G401 (cell line): ENCODE measurements around the gene NCOR2. TPM values are rescaled to one million over a fixed set of nuclear protein-coding genes. Genes with fewer than 3 reads are reported as not detected.

Experiments
- DNase-seq: peaks from one replicate; pipeline ENCODE4 v3.0.0-alpha.2; 2015; ENCODE audit warnings: low spot score
- in situ Hi-C: cut with HindIII; loops from 2 replicates; pipeline ENCODE4 v1.10.0; 2016; ENCODE audit warnings: low sequenced_read_pairs, mixed read lengths
- total RNA-seq: library from RNA; depleted of rRNA; stranded (reverse); fragments of >200 nt; shearing (Covaris generic); gene quantifications from 2 replicates; pipeline ENCODE4 v1.2.3, GENCODE V29; 2014

Gene NCOR2
- total RNA-seq, 1 experiment from 2014 or later: 19.0 TPM

DNA sequence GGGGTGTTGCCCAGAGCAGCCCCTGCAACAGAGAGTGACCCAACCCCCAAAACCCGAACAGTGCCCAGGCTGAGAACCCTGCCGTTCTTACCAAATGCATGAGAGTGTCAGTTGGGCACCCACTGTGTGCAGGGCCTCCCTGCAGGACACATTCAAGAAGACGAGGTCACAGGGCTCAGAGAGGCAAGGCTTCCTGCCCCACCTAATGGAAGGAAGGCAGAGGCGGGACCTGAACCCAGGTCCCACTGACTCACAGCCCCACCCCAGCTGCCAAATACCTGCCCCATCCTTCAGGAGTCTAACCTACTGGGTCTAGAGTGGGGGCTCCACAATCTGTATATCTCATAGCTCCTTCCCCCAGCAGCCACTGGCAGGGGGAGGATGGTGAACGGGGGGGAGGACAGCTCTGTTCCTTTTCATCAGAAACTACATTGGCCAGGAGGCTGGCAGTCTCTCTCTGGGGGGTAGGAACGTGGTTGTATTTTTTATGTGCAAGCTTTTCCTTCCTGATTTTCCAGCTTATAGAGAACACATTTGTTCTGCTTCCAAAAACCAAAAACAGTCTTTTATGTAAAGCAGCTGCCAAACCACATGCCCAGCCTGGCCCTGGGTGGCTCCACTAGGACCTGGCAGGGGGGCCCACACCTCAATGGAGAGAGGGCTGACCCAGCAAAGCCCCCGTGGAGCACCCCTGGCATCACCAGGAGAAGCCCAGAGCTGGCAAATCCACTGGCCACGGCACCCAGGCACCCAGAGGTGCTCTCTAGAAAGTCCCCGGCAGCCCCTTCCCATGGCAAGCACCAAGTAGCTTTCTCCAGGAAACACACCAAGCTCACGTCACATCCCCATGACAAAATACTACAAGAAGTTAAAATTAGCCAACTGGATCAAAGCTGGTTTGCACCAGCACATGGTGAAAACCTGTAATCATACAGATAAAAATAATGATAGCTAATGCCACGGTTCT, 17.0 kb downstream of the NCOR2 start:
- in situ Hi-C loops: no loop called here

DNA sequence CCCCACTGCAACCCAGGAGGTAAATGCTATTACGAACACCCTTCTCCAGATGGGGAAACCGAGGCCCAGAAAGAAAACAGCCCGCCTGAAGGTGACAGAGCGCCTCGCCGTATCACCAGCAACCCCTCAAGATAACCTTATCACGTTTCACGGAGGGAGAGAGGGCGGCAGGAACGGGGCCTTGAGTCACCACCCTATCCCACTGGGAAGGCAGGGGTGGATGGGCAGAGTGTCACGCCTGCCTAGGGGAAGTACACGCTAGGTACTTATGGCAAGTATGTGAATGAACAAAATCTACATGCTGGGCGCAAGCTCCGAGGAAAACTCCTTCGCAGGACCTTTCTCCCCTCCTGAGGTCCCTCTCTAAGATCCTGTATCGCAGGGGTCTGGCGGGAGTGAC, 17.8 kb downstream of the NCOR2 start:
- in situ Hi-C loops: no loop called here
- no peak for DNase-seq

More for the DNA sequence above, 17.0 kb downstream of the NCOR2 start:
- DNase-seq: peak; percentile 30

DNA sequence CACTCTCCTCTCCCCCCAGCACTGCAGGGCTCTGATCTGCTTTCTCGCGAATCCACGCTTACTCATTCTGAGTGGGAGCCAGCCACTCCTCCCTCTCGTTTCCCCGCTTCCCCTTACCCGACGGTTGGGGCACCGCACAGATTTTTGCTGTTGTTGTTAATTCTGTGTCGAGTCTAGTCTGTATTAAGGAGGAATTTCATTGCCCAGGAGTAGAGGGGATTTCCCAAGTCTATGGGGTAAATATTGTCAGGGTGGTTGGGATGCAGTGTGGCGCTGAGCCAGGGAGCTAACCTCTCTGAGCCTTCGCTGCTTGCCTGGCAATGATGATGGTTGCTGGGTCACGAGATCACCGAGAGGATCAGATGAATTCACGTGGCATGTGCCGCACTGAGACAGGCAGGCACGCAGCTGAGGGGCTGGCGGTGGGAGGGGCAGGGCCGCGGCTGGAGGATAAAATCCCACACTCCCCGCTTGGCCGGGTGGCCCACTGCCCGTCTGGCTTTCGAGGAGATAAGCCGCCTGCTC, 18.5 kb downstream of the NCOR2 start:
- in situ Hi-C loops: no loop called here
- peak; percentile 48 for DNase-seq

DNA sequence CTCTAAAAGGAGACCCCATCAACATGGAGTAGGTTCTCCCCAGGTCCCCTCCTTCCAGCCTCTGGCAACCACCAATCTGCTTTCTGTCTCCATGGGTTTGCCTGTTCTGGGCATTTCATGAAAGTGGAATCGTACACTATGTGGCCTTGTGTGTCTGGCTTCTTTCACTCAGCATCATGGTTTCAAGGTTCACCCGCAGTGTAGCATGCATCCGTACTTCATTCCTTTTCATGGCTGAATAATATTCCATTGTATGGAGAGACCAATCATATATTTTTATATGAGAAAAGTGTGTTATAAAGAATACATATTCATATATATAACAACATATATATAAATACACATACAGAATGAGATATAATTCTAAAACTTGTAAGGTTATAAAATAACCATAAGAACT, 19.8 kb downstream of the NCOR2 start:
- in situ Hi-C loops: no loop called here
- no peak for DNase-seq

DNA sequence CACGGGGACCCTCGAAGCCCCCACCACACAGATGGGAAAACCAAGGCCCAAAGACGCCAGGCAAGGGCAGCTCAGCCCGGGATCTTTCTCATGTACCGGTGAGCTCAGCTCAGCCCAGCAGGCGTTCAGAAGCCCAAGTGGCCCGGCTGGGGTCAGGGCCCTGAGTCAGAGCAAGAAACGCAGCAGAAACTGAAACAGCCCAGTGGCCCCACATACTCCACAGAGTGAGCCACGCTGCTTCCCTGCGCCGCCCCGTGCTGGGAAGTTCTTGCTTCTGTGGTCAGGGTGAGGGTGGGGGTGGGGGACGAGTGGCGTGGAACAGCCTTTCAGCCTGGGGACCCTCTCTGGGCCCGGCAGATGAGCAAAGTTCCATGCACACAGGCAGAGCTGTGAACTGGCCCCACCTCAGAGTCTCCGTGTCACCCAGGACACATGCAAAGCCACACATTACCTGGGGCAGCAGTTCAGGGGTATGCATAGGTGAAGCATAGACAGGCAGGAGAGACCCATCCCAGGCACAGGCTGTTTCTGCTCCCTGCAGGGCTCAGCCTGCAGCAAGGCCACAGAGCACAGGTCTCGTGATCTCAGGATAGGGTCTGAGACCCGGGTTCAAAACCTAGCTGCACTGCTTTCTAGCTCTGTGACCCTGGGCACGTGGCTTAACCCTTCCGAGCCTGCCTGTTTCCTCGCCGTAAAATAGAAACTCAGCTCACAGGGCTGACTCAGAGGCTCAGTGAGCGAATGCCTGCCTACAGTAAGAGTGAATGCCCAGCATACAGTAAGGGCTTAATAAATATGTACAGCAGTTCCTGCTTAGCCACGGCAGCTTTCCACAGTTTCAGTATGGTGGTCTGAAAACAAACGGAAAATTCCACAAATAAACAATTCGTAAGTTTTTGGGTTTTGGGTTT, 21.6 kb downstream of the NCOR2 start:
- no peak for DNase-seq
- in situ Hi-C loops: no loop called here

DNA sequence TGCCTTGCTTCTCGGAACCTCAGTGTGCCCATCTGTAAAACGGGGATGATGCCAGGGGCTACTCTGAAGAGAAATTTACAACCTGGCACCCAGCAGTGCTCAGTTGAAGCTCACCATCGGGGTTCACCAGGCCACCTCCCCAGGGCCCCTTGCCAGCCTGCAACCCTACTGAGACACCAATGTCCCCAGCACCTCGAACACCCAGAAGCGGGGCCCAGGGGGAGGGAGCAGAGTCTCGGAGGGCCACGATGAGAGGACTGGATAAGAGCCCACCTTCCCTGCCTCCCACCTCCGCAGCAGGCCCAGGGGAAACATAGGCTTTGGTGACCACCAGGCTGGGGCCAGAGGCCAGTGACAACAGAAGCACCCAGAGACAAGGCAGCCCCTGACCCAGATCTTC, 22.4 kb downstream of the NCOR2 start:
- DNase-seq: no peak
- in situ Hi-C loops: no loop called here

DNA sequence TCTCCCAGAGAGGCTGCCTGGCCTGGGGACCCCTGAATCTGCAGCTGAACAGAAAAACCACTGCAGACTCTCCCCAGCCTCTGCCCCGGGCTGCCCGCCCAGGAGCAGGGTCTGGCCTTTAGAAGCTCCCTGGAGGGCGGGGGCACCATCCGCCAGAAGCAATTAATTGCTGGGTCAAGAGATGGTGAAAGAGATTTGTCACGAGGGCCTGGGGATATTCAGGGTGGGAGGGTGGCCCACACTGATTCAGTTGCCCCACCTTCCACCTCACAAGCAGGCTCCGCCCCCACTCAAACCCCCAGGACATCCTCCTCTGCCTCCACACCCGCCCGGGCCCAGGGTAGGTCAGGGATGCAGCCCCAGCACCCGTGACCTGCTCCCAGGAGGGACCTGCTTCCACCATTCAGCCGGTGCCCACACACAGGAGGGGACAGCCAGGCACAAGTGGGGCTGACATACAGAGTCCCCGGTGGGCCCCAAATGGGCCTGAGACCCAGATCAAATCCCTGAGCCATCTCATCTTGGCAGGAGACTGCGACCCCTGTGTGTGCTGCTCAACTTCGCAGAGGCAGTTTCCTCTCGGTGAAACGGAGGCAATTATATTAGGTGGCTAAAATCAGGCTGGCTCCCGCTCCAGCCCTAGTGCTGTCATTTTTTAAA, 23.0 kb downstream of the NCOR2 start:
- DNase-seq: no peak
- in situ Hi-C loops: no loop called here

DNA sequence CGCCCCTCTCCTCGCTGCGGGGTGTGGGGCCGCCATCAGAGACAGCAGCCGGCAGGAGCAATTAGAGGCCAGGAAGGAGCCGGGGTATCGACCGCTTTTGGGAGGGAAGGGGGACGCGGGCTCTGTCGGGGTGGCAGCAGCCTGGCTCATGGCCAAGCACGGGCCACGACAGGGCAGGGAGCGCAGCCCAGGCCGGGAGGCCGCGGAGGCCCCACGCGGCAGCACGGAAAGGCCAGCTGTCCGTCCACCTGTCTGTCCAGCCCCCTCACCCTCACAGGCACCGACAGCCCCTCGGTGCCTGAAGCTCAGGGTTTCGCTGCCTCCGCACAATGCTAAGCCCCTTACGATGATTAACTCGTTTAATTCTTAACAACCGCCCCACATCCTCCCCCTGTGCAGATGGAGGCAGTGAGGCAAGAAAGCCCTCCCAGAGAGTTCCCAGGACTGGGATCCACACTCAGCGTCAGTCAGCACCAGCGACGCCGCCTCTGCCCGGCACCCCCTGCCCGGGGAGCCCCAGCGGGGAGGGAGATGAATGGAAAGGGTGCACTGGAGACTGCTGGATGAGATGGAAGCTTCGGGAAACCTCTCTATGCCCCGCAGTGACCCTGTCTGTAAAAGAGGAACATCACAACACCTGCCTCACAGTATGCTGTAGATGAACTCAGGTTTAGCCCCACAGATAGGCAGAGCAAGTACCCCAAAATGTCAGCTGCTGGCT, 23.7 kb downstream of the NCOR2 start:
- DNase-seq: peak; percentile 36
- in situ Hi-C loops: no loop called here

DNA sequence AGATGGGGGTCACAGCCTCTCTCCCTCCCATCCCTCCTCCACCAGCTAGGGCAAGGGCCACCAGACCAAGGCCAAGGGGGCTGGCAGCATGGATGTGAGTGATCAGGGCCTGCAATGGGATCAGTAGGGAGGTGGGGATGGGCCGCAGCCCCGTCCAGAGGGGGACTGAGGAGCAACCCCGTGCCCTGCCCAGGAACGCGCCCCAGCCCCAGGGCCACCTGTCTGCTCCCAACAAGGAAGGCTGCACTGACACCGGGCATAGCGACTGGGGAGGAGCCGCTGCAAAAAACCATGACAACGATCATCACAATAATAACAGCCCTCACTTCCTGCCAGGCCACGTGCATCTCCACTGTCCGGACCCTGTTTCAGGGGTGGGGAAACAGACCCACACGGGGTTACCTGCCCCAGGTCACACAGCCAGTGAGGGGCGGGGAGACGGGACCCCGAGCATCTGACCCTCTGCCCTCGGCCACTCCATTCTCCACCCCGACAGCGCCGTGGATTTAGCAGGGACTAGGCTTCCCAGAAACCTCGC, 24.3 kb downstream of the NCOR2 start:
- DNase-seq: peak; percentile 61
- in situ Hi-C loops: no loop called here

DNA sequence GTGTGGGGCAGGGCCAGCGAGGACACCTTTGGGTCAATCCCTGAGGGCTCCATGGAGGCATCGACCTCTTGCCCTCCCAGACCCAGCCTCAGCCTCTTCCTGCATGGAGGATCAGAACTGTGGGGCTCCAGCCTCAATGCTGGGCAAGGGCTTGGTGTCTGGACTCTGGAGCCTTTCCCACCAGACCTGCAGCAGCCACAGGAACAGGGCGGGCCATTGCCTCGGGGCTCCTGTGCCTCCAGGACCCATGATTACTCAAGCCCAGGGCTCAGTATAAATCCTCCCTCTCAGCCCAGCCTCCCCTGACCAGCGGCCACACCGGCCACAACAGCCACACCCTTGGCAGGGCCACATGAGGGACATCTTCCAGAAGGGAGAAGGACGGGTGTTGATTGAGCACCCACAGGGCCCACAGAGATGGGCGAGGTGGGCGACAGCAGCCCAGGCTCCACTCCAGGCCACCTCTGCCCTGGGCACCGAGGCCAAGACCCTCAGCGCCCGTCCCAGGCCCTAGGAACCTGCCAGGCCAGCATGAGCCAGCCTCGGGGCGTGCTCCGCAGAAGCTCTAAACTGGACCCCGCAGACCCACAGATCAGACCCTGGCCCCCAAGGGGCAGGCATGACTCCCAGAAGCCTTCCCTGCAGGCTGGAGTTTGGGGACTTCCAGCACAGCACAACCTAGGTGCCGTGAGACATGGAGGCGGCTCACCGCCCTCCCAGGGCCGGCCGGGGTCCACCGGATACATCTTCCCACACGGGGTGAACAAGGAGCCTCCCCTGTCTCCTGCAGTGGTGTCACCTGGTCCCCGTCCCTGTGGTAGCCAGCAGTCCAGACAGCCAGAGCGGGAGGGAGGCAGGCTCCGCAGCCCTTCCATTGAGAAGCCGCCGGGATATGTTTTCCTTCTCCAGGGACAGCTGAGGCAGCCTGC, 25.1 kb downstream of the NCOR2 start:
- peak; percentile 54 for DNase-seq
- in situ Hi-C loops: no loop called here

DNA sequence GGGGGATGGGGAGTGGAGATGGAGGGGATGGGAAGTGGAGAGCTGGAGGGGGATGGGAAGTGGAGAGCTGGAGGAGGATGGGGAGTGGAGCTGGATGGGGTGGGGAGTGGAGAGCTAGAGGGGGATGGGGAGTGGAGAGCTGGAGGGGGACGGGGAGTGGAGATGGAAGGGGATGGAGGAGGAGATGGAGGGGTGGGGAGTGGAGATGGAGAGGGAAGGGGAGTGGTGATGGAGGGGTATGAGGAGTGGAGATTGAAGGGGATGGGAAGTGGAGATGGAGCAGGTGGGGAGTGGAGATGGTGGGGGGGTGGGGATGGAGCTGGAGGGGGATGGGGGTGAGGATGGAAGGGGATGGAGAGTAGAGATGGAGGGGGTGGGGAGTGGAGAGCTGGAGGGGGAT, 26.1 kb downstream of the NCOR2 start:
- DNase-seq: no peak
- in situ Hi-C loops: no loop called here

DNA sequence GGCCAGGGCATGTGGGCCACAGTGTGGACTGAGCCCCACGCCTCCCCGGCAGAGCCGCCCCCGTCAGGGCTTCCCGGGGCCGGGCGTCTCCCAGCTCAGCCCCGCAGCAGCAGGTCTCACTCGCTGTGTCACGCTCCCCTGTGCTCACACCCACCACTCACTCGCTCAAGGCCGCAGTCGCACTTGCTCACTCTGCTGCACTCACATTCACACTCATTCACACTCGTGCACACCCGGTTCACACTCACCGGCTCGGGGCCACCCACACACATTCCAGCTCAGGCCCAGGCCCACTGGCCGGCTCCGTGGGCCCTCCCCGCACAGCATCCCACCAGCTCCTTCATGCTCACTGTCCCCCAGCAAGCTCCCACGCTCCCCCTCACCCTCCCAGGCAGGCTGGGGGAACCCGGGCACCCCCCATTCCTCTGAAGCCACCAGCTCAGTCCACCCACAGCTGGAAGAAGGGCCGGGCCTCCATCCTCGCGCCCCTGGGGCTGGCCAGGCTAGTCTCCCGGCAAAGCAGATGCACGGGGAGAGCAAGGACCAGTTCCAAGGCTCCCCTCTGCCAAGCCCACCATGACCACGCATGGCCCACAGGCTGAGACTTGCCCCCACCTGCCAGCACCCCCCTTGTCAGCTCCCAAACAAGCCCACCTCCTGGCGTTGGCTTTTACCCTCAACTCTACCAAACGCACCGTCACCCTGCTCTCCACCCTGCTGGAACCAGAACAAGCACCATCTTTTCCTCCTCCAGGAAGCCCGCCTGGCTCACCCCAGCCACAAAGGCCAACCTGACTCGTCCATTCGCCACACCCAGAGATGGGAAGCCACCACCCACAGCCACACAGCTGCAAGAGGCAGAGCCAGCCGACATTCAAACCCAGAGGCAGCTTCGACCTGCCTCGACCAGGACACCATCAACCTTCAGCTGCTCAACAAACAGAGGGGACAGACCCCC, 28.0 kb downstream of the NCOR2 start:
- DNase-seq: no peak
- in situ Hi-C loops: no loop called here

DNA sequence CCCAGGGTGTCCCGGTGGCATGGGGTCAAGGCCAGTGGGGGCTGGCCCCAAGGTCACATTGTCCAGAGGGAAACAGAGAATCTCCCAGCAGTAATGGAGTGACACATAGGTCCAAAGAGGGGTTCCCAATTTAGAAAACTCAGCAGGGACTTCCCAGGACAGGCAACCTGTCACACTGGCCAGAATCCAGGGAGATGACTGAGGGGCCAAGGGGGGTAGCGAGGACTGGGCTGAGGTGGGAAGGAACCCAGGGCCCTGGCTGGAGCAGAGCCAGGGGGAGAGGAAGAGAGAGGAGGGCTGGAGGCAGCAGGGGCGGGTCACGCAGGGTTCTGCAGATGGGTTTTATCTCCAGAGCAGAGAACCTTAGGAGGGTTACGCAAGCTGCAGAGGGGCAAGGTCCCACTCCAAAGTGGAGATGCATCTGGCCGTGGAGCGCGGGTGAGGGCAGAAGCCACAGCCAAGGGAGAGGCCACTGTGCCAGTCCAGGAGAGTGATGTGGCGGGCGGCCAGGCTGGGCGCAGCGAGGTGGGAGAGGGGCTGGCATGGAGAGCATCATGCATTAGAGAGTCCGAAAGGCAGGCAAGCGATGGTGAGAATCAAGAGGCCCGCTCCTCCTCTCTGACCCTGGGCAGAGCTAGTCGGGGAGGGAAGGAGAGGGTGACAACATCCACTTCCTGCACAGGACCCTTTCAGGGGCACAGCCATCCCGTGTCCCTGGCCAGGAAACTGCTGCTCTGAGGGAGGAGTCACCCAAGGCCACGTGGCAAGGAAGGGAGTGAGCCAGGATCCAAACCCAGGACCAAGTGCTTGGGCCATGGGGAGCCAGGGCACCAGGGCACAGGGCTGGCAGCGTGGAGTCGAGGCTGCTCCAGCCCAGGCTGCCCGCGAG, 29.0 kb downstream of the NCOR2 start:
- in situ Hi-C loops: no loop called here
- DNase-seq: peak; percentile 61

DNA sequence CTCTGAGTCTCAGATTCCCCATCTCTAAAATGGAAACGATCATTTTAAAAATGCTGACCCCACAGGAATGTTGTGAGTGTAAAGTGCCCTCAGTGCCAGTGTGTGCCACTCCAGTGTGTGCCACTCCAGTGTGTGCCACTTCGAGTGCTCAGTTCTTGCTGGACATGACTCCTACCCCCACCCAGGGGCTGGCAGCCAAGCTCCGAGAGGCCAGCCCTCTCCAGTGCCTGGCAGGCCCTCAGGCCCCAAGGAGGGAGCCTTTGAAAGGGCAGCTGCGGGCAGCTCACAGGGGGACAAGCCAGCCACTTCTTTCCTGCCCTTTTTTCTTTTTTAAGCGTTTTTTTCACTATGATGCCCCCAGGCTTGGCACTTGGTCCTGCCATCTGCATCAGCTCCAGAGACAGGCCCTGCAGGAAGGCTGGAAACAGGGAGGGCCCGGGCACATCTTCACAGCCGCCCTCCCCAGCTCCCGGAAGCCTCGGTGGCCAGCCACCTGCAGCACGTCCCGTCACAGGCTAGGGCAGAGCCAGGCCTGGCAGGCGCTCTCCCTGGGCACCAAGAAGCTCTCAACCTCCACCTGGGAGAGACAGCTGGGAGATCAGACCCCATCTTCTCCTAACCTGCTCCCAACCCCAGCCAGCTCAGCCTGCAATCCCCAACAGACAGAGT, 29.8 kb downstream of the NCOR2 start:
- peak; percentile 84 for DNase-seq
- in situ Hi-C loops: no loop called here

DNA sequence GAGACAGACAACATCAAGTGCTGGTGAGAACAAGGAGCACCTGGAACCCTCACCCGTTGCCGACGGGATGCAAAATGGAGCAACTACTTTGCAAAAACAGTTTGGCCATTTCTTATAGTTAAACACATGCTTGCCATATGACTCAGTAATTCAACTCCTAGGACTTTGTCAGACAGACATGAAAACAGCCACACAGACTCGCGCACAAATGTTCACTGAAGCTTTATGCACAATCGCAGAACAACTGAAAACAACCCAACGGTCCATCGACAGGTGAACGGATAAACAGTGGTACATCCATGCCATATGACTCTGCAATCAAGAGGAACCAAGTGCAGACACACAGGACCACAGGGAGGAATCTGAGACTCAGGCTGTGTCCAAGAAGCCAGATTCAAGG, 30.8 kb downstream of the NCOR2 start:
- no peak for DNase-seq
- in situ Hi-C loops: no loop called here
